Cardiac fibroblast (primary cell): Measurements from ENCODE around the gene BEX3.
A peak's percentile ranks its signal among the peaks of the same experiment; 100 is the strongest.
"Not testable (repeated sequence)": the region's sequence is repeated elsewhere in the genome, so short reads cannot be mapped to it uniquely, and the experiment has no call there.

Experiments used
- DNase-seq, 2 donors: peaks; one replicate each; pipeline versions ENCODE4 v3.0.0 to v3.0.0-alpha.2; 2010; ENCODE audit warnings: low read depth in 2 of 2
- H3K4me3 ChIP-seq, 2 donors: replicated peaks in 1 of 2; 1 replicate in 1 of 2; 2 replicates in 1 of 2; pipeline ENCODE4 v1.5.1; 2011; ENCODE audit warnings: low read depth in 2 of 2, low read length in 2 of 2, mild to moderate bottlenecking in 2 of 2, moderate library complexity in 1 of 2
- TF ChIP-seq, protein P1 (sequence below): IDR thresholded peaks from one replicate; pipeline ENCODE4 v1.5.1; 2011; ENCODE audit warnings: low read depth, mild to moderate bottlenecking, low read length, inconsistent platforms

BEX3 gene

GRCh38 chrX:103376979-103377324 lies 614 bp downstream of the BEX3 start:
- TF ChIP-seq, protein P1, sequence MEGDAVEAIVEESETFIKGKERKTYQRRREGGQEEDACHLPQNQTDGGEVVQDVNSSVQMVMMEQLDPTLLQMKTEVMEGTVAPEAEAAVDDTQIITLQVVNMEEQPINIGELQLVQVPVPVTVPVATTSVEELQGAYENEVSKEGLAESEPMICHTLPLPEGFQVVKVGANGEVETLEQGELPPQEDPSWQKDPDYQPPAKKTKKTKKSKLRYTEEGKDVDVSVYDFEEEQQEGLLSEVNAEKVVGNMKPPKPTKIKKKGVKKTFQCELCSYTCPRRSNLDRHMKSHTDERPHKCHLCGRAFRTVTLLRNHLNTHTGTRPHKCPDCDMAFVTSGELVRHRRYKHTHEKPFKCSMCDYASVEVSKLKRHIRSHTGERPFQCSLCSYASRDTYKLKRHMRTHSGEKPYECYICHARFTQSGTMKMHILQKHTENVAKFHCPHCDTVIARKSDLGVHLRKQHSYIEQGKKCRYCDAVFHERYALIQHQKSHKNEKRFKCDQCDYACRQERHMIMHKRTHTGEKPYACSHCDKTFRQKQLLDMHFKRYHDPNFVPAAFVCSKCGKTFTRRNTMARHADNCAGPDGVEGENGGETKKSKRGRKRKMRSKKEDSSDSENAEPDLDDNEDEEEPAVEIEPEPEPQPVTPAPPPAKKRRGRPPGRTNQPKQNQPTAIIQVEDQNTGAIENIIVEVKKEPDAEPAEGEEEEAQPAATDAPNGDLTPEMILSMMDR, result no peak
- H3K4me3 ChIP-seq, result peak overlapping the region; percentile 74 to 81
- DNase-seq, result peak in 1 of 2 donors; percentile 58

- TF ChIP-seq, protein P1, result no peak
- DNase-seq, result no peak
Measured at GRCh38 chrX:103378990-103379389, 2.7 kb downstream of the BEX3 start.

DNA sequence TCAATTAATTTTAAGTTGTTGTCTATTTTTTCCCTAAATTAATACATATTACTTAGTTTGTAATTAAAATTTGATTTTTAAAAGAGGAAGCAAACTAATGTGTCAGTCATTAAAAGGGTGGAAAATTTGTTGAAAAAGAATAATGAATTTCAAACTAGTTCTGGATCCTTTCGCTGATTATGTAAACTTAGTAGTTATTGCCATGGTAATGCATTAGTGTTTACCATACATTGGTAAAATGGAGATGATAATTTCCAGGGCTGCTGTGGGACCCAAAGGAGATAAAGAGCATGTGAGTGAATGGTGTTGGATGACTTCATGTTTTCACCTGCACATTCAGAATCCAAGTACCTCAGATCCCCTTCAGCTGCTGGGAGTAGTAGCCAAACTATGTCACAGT lies 6.5 kb downstream of the BEX3 start:
- DNase-seq, result no peak
- TF ChIP-seq, protein P1, result no peak
- H3K4me3 ChIP-seq, result no peak overlapping the region

More at GRCh38 chrX:103378990-103379389, 2.7 kb downstream of the BEX3 start:
- H3K4me3 ChIP-seq, result no peak overlapping the region

- no peak overlapping the region for H3K4me3 ChIP-seq
- TF ChIP-seq, protein P1, result no peak
- no peak for DNase-seq
Measured at GRCh38 chrX:103384672-103385071, 8.3 kb downstream of the BEX3 start.

GRCh38 chrX:103385283-103385830 lies 9.0 kb downstream of the BEX3 start:
- not testable (repeated sequence) for H3K4me3 ChIP-seq
- peak; percentile 65 to 67 for DNase-seq

DNA sequence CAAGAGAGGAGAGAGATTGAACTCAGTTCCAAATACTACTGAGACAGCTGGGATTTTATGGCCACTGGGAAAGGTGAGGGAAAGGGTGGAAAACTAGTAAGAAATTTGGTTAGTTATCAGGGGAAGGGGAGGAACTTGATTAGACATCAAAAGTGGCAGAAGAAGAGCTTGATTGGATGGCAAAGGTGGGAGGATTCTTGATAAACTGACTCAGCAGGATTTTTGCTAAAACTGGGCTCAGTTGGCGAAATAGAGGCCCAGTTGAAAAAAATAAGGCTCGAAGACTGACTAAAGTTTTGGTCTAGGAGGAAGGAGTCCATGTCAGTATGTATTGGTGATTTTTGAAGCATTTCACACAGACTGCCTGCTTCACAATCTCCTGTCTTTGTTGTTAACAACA lies 10.0 kb downstream of the BEX3 start:
- TF ChIP-seq, protein P1, result no peak
- H3K4me3 ChIP-seq, result no peak overlapping the region
- no peak for DNase-seq

DNA sequence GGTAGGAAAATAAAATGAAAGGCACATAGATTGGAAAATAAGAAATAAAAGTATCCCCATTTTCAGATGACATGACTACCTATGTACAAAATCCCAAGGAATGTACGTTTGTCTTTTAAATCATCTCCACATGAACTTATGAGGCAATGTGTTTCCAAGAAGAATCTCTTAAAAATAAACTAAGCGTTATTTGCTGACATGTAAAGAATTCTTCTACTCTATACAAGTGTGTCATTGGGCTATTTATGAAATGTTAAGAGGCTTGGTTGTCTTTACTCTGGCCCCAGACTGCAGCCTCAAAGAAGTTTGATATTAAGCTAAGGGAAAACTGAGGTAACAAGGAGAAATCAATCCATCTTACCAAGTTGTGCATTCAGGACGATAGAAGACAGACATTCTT lies 17.1 kb downstream of the BEX3 start:
- TF ChIP-seq, protein P1, result no peak
- H3K4me3 ChIP-seq, result no peak overlapping the region
- no peak for DNase-seq
